Middle frontal gyrus (tissue), 1 donor: ENCODE measurements around the gene ITGAV.
A peak's percentile ranks its signal among the peaks of the same experiment; 100 is the strongest.
"Not testable (repeated sequence)": the region's sequence is repeated elsewhere in the genome, so short reads cannot be mapped to it uniquely, and the experiment has no call there.

ENCODE experiments used
- DNase-seq: peaks from one replicate; pipeline ENCODE4 v3.0.0-alpha.2; 2015; ENCODE audit warnings: low spot score; ENCODE audit errors: extremely low spot score

ITGAV gene

GRCh38 chr2:186589612-186590349, at the start of gene ITGAV:
TSS of gene ITGAV (plus strand) at chr2:186590056. CDS start at chr2:186590339, 283 bp downstream.
- DNase-seq = peak; percentile 60

GRCh38 chr2:186540941-186541340, 48.9 kb upstream of the ITGAV start:
- DNase-seq = no peak

DNA sequence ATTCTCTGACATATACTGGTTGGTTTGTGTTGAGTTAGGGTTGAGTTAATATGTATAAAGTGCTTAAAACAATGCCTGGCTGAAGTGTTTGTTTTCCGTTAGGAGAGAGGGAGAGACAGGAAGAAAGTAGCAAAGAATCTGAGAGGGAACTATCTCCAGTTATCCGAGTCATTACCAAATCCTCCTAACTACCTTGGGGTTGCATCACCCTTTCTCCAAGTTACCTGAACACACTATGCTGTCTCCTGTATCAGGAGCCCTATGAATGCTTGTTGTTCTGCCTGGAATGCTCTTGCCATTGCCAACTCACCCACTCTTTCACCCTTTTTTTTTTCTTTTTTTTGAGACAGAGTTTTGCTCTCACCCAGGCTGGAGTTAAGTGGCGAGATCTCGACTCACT, 47.9 kb upstream of the ITGAV start:
- no peak for DNase-seq

GRCh38 chr2:186543561-186544131, 46.2 kb upstream of the ITGAV start:
- DNase-seq = no peak

DNA sequence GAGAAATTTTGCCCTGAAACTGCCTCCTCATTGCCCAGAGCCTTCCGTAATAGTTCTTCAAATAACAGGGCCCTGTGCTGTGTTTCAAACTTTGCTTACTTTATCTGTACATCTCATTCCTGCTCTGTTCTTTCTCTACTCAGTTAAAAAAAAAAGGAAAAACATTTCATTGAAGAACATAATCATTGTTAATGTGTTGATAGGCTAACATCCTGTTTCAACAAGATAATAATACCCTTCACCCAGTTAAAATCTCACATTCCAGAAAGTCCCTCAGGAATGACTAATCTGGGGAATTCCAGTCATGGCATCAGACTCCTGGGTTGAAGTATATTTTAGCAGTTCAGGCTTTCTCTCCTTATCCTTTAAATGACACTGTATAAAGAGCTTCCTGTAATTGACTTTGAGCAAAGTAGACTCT, 45.6 kb upstream of the ITGAV start:
- DNase-seq = no peak

- no peak for DNase-seq
These were observed 43.0 kb upstream of the ITGAV start for GRCh38 chr2:186546846-186547245.

GRCh38 chr2:186551323-186552050, 38.4 kb upstream of the ITGAV start:
- DNase-seq = no peak

- no peak for DNase-seq
These were observed 35.4 kb upstream of the ITGAV start for GRCh38 chr2:186554429-186554828.

GRCh38 chr2:186554850-186555671, 34.8 kb upstream of the ITGAV start:
- no peak for DNase-seq

- DNase-seq = no peak
These were observed 31.2 kb upstream of the ITGAV start for GRCh38 chr2:186558512-186559276.

- no peak for DNase-seq
These were observed 30.5 kb upstream of the ITGAV start for GRCh38 chr2:186559370-186559769.

- no peak for DNase-seq
These were observed 30.0 kb upstream of the ITGAV start for GRCh38 chr2:186559848-186560247.

DNA sequence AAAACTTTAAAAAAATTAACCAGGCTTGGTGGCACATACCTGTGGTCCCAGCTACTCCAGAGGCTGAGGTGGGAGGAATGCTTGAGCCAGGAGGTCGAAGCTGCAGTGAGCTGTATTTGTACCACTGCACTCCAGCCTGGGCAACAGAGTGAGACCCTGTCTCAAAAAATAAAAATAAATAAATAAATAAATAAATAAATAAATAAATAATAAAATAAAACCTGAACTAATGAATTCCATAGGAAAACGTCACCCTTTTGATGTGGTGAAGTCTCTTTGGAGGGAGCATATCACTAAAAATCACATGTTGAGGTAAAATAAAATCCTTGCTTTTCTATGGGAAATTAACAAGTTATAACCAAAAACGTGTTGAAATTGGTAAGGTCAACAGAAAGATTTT, 29.6 kb upstream of the ITGAV start:
- DNase-seq = no peak

- DNase-seq = no peak
These were observed 28.2 kb upstream of the ITGAV start for GRCh38 chr2:186561467-186562208.

GRCh38 chr2:186562209-186562578, 27.7 kb upstream of the ITGAV start:
- DNase-seq = no peak

GRCh38 chr2:186568600-186568999, 21.3 kb upstream of the ITGAV start:
- not testable (repeated sequence) for DNase-seq

GRCh38 chr2:186569127-186569526, 20.7 kb upstream of the ITGAV start:
- not testable (repeated sequence) for DNase-seq

DNA sequence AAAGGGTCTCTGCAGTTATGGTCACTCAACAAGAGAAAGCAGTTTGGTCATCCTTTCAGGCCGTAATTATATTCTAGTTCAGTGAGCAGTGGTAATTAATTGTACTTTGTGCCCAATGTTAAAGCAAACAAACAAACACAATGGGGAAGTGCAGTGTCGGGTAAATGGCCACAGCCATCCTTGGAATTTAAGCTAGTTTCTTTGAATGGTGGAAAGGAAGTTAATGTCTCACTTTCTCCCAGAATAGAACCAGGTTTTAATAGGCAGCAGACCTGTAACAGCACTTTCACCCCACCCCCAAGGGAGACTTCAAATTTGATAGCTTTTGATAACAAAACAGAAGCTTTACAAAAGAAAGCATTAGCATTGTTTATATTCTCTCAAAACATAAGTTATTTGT, 20.0 kb upstream of the ITGAV start:
- no peak for DNase-seq

GRCh38 chr2:186570604-186571003, 19.3 kb upstream of the ITGAV start:
- DNase-seq = no peak

- no peak for DNase-seq
These were observed 17.2 kb upstream of the ITGAV start for GRCh38 chr2:186572705-186573104.
